ENCODE results near the gene GPX7.

GPX7 gene

DNA sequence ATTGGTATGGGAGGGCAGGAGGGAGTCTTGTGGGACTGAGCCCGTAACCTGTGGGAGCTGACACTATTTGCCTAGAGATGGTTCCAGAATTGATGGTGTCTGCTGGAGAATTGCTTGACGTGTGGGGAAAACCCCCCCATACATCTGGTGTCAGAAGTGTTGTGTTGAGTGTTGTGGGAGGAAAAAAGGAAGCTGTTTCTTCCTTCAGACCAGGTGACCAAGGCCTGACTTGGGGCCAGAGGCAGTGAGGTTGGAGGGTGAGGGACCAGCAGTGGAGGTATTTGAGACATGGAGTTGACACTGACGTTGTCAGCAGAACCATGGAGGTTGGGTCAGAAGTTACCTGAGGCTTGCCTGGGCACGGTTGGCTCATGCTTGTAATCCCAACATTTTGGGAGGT, 39.1 kb downstream of the GPX7 start:
- H3K79me1 ChIP-seq (replicated peaks; ENCODE audit: low read length, poor library complexity, severe bottlenecking): no peaks in the 10 kb centered on the region
- no peak overlapping the region for H2BK12ac ChIP-seq (ENCODE audit: low read length in 2 of 2)
- H3K4me1 ChIP-seq (ENCODE audit: control insufficient read depth, insufficient read depth, low read depth, low read length): peaks cover 6% of the 10 kb centered on the region
- no peak overlapping the region for H2BK15ac ChIP-seq (ENCODE audit: low read depth, poor library complexity, severe bottlenecking)
- no peaks in the 10 kb centered on the region for H3K9me3 ChIP-seq (ENCODE audit: control insufficient read depth, low read length)
- H2AK5ac ChIP-seq (ENCODE audit: low read length, severe bottlenecking): no peak overlapping the region
- no peak overlapping the region for H3K9ac ChIP-seq (ENCODE audit: low read length)
- no peak overlapping the region for H2BK120ac ChIP-seq (ENCODE audit: low read depth, low read length)
- H3K27ac ChIP-seq (ENCODE audit: low read length, poor library complexity, severe bottlenecking): no peak overlapping the region
- DNase-seq: no peak
- H4K8ac ChIP-seq (ENCODE audit: low read length): no peak overlapping the region
- H3K27me3 ChIP-seq (ENCODE audit: control insufficient read depth in 1 of 2, insufficient read depth in 1 of 2, low read length in 2 of 2): peaks cover 3 to 25% of the 10 kb centered on the region in 2 experiments
- no peak overlapping the region for H4K91ac ChIP-seq (ENCODE audit: low read length)
- no peak overlapping the region for H3K4me3 ChIP-seq (ENCODE audit: insufficient read depth in 1 of 2, low read depth in 1 of 2, low read length in 2 of 2)
- H2BK5ac ChIP-seq (ENCODE audit: low read depth, low read length, poor library complexity, severe bottlenecking): no peak overlapping the region
- H3K4ac ChIP-seq (ENCODE audit: low read depth in 1 of 2, low read length in 2 of 2): no peak overlapping the region
- no peak overlapping the region for H2AFZ ChIP-seq (ENCODE audit: low read depth, low read length)
- WGBS: 83% methylated on average over 4 of the region's 4 CpGs
- no peak overlapping the region for H3K4me2 ChIP-seq (ENCODE audit: low read length, poor library complexity, severe bottlenecking)
- no peaks in the 10 kb centered on the region for H3K36me3 ChIP-seq (ENCODE audit: control insufficient read depth in 1 of 2, insufficient read depth in 2 of 2, low read depth in 1 of 2, low read length in 2 of 2)
- H3K18ac ChIP-seq (ENCODE audit: low read depth in 1 of 2, low read length in 2 of 2): no peak overlapping the region
- H3K23ac ChIP-seq (ENCODE audit: low read length in 2 of 2): no peak overlapping the region
- no peak overlapping the region for H3K14ac ChIP-seq (ENCODE audit: low read length in 2 of 2)

DNA sequence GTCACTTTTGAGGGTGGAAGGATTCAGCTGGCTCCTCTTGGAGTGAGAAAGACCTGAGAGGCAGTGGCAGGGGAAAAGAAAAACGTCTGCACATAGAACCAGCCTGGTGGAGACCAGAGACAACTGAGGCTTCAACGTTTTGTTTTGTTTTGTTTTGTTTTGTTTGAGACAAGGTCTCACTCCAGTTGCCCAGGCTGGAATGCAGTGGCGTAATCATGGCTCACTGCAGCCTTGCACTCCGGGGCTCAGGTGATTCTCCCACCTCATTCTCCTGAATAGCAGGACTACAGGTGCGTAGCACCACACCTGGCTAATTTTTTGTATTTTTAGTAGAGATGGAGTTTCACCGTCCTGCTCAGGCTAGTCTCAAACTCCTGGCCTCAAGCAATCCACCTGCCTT, 43.1 kb downstream of the GPX7 start:
- no peak overlapping the region for H3K27ac ChIP-seq (ENCODE audit: low read length, poor library complexity, severe bottlenecking)
- no peak for DNase-seq
- H3K79me1 ChIP-seq (replicated peaks; ENCODE audit: low read length, poor library complexity, severe bottlenecking): no peaks in the 10 kb centered on the region
- no peak overlapping the region for H2AFZ ChIP-seq (ENCODE audit: low read depth, low read length)
- no peak overlapping the region for H2BK5ac ChIP-seq (ENCODE audit: low read depth, low read length, poor library complexity, severe bottlenecking)
- H3K4me2 ChIP-seq (ENCODE audit: low read length, poor library complexity, severe bottlenecking): no peak overlapping the region
- H2BK120ac ChIP-seq (ENCODE audit: low read depth, low read length): no peak overlapping the region
- H4K8ac ChIP-seq (ENCODE audit: low read length): no peak overlapping the region
- H3K9me3 ChIP-seq (ENCODE audit: control insufficient read depth, low read length): no peaks in the 10 kb centered on the region
- H3K14ac ChIP-seq (ENCODE audit: low read length in 2 of 2): no peak overlapping the region
- H2AK5ac ChIP-seq (ENCODE audit: low read length, severe bottlenecking): no peak overlapping the region
- no peak overlapping the region for H2BK15ac ChIP-seq (ENCODE audit: low read depth, poor library complexity, severe bottlenecking)
- H3K23ac ChIP-seq (ENCODE audit: low read length in 2 of 2): no peak overlapping the region
- H3K4me3 ChIP-seq (ENCODE audit: insufficient read depth in 1 of 2, low read depth in 1 of 2, low read length in 2 of 2): no peak overlapping the region
- H3K18ac ChIP-seq (ENCODE audit: low read depth in 1 of 2, low read length in 2 of 2): no peak overlapping the region
- no peak overlapping the region for H4K91ac ChIP-seq (ENCODE audit: low read length)
- no peak overlapping the region for H3K9ac ChIP-seq (ENCODE audit: low read length)
- no peaks in the 10 kb centered on the region for H3K4me1 ChIP-seq (ENCODE audit: control insufficient read depth, insufficient read depth, low read depth, low read length)
- peaks cover 0 to 4% of the 10 kb centered on the region in 2 experiments for H3K27me3 ChIP-seq (ENCODE audit: control insufficient read depth in 1 of 2, insufficient read depth in 1 of 2, low read length in 2 of 2)
- H3K4ac ChIP-seq (ENCODE audit: low read depth in 1 of 2, low read length in 2 of 2): no peak overlapping the region
- no peaks in the 10 kb centered on the region for H3K36me3 ChIP-seq (ENCODE audit: control insufficient read depth in 1 of 2, insufficient read depth in 2 of 2, low read depth in 1 of 2, low read length in 2 of 2)
- H2BK12ac ChIP-seq (ENCODE audit: low read length in 2 of 2): no peak overlapping the region
- WGBS: 47% methylated on average over 2 of the region's 6 CpGs

DNA sequence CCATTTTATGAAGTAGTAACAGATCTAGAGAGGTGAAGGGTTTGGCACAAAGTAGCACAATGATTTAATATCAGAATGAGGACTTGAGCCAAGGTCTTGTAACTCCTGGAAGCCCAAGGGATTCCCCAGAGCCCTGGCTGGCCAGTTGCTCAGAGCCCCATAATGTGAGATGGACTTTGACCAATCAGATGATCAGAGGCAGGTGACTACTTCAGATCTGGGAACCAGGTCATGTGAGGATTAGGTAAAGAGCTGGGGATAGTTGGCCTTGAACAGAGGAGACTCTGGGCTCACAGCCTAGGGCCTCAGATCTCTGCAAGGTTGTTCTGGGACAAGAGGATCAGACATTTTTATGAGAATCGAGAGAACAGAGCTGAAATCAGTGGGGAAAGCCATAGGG, 49.7 kb downstream of the GPX7 start:
- no CpG with 5 or more reads among the region's 1 CpG for WGBS
- Histone ChIP-seq H3K4me1 (ENCODE audit: control insufficient read depth, insufficient read depth, low read depth, low read length) (no peaks in the 10 kb centered on the region), H3K14ac (ENCODE audit: low read length in 2 of 2) (no peak overlapping the region), H3K79me1 (replicated peaks; ENCODE audit: low read length, poor library complexity, severe bottlenecking) (no peaks in the 10 kb centered on the region), H3K18ac (ENCODE audit: low read depth in 1 of 2, low read length in 2 of 2) (no peak overlapping the region), H4K8ac (ENCODE audit: low read length) (no peak overlapping the region), H3K4me3 (ENCODE audit: insufficient read depth in 1 of 2, low read depth in 1 of 2, low read length in 2 of 2) (no peak overlapping the region), H2BK15ac (ENCODE audit: low read depth, poor library complexity, severe bottlenecking) (no peak overlapping the region), H3K4ac (ENCODE audit: low read depth in 1 of 2, low read length in 2 of 2) (no peak overlapping the region), H3K27ac (ENCODE audit: low read length, poor library complexity, severe bottlenecking) (no peak overlapping the region), H2BK12ac (ENCODE audit: low read length in 2 of 2) (no peak overlapping the region), H2BK120ac (ENCODE audit: low read depth, low read length) (no peak overlapping the region), H2AFZ (ENCODE audit: low read depth, low read length) (no peak overlapping the region), H2BK5ac (ENCODE audit: low read depth, low read length, poor library complexity, severe bottlenecking) (no peak overlapping the region), H4K91ac (ENCODE audit: low read length) (no peak overlapping the region), H3K36me3 (ENCODE audit: control insufficient read depth in 1 of 2, insufficient read depth in 2 of 2, low read depth in 1 of 2, low read length in 2 of 2) (no peaks in the 10 kb centered on the region), H3K9me3 (ENCODE audit: control insufficient read depth, low read length) (no peaks in the 10 kb centered on the region), H2AK5ac (ENCODE audit: low read length, severe bottlenecking) (no peak overlapping the region), H3K9ac (ENCODE audit: low read length) (no peak overlapping the region), H3K23ac (ENCODE audit: low read length in 2 of 2) (no peak overlapping the region), H3K4me2 (ENCODE audit: low read length, poor library complexity, severe bottlenecking) (no peak overlapping the region), H3K27me3 (ENCODE audit: control insufficient read depth in 1 of 2, insufficient read depth in 1 of 2, low read length in 2 of 2) (peaks cover 4 to 6% of the 10 kb centered on the region in 2 experiments)
- DNase-seq: no peak

DNA sequence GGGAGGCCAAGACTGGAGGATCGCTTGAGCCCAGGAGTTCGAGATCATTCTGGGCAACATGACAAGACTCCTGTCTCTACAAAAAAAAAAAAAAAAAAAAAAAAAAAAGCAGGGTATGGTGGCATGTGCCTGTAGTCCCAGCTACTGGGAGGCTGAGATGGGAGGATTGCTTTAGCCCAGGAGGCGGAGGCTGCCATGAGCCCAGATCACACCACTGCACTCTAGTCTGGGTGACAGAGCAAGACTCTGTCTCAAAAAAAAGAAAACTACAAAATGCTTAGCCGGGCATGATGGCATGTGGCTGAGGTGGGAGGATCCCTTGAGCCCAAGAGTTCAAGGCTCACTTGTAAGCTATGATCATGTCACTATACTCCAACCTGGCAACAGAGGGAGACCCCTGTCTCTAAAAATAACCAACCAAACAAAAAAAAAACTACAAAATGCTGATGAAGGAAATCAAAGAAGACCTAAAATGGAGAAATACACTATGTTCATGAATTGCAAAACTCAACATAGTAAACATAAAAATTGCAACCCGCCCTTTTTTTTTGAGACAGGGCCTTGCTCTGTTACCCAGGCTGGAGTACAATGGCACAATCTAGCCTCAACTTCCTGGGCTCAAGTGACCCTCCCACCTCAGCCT, 51.2 kb downstream of the GPX7 start:
- H3K4me3 ChIP-seq (ENCODE audit: insufficient read depth in 1 of 2, low read depth in 1 of 2, low read length in 2 of 2): no peak overlapping the region
- no peaks in the 10 kb centered on the region for H3K36me3 ChIP-seq (ENCODE audit: control insufficient read depth in 1 of 2, insufficient read depth in 2 of 2, low read depth in 1 of 2, low read length in 2 of 2)
- no peak overlapping the region for H4K8ac ChIP-seq (ENCODE audit: low read length)
- no peak overlapping the region for H3K9ac ChIP-seq (ENCODE audit: low read length)
- H2BK12ac ChIP-seq (ENCODE audit: low read length in 2 of 2): no peak overlapping the region
- H2BK15ac ChIP-seq (ENCODE audit: low read depth, poor library complexity, severe bottlenecking): no peak overlapping the region
- 97% methylated on average over 3 of the region's 5 CpGs for WGBS
- no peak overlapping the region for H3K23ac ChIP-seq (ENCODE audit: low read length in 2 of 2)
- no peaks in the 10 kb centered on the region for H3K9me3 ChIP-seq (ENCODE audit: control insufficient read depth, low read length)
- H3K27ac ChIP-seq (ENCODE audit: low read length, poor library complexity, severe bottlenecking): no peak overlapping the region
- no peak overlapping the region for H3K14ac ChIP-seq (ENCODE audit: low read length in 2 of 2)
- H2AFZ ChIP-seq (ENCODE audit: low read depth, low read length): no peak overlapping the region
- H3K4ac ChIP-seq (ENCODE audit: low read depth in 1 of 2, low read length in 2 of 2): no peak overlapping the region
- no peak overlapping the region for H2BK5ac ChIP-seq (ENCODE audit: low read depth, low read length, poor library complexity, severe bottlenecking)
- no peak overlapping the region for H4K91ac ChIP-seq (ENCODE audit: low read length)
- no peaks in the 10 kb centered on the region for H3K4me1 ChIP-seq (ENCODE audit: control insufficient read depth, insufficient read depth, low read depth, low read length)
- H3K18ac ChIP-seq (ENCODE audit: low read depth in 1 of 2, low read length in 2 of 2): no peak overlapping the region
- no peak overlapping the region for H2AK5ac ChIP-seq (ENCODE audit: low read length, severe bottlenecking)
- no peak overlapping the region for H3K4me2 ChIP-seq (ENCODE audit: low read length, poor library complexity, severe bottlenecking)
- no peaks in the 10 kb centered on the region for H3K79me1 ChIP-seq (replicated peaks; ENCODE audit: low read length, poor library complexity, severe bottlenecking)
- DNase-seq: no peak
- H3K27me3 ChIP-seq (ENCODE audit: control insufficient read depth in 1 of 2, insufficient read depth in 1 of 2, low read length in 2 of 2): peaks cover 4 to 16% of the 10 kb centered on the region in 2 experiments
- no peak overlapping the region for H2BK120ac ChIP-seq (ENCODE audit: low read depth, low read length)
